ENCODE measurements around the gene GALNTL6.

- TF ChIP-seq CTCF (IDR thresholded peaks at IDR 0.05) (no peak), POLR2A (IDR thresholded peaks at IDR 0.05) (no peak)
These were observed 1086.7 kb downstream of the GALNTL6 start for GRCh38 chr4:172899861-172900260.
